ENCODE data around the gene ABCD1.
"Not testable (repeated sequence)": the region's sequence is repeated elsewhere in the genome, so short reads cannot be mapped to it uniquely, and the experiment has no call there.

ABCD1 gene

GRCh38 chrX:153725039-153725831 is 579 bp downstream of the ABCD1 start:
- H3K27ac ChIP-seq, result peak overlapping the region; percentile 98
- no peak for TF ChIP-seq Cebpa-rat (IDR thresholded peaks at IDR 0.05)

DNA sequence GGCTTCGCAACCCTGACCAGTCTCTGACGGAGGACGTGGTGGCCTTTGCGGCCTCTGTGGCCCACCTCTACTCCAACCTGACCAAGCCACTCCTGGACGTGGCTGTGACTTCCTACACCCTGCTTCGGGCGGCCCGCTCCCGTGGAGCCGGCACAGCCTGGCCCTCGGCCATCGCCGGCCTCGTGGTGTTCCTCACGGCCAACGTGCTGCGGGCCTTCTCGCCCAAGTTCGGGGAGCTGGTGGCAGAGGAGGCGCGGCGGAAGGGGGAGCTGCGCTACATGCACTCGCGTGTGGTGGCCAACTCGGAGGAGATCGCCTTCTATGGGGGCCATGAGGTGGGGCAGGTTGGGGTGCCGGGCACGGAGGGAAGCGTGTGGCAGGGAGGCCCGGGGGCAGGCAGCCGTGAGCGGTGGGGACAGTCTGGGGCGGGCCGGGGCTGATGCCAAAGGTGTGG is 1.2 kb downstream of the ABCD1 start:
- Histone ChIP-seq H3K36me3 (peaks cover 28% of the 10 kb centered on the region), H3K27me3 (peaks cover 34% of the 10 kb centered on the region), H3K4me1 (peaks cover 50% of the 10 kb centered on the region), H3K4me2 (peak overlapping the region; percentile 88), H3K9me3 (peaks cover 61% of the 10 kb centered on the region), H3K9ac (peak overlapping the region; percentile 90), H4K20me1 (peaks cover 44% of the 10 kb centered on the region), H3K27ac (peak overlapping the region; percentile 98), H3K4me3 (peak overlapping the region; percentile 69)
- TF ChIP-seq Cebpa-rat (IDR thresholded peaks at IDR 0.05), result no peak

More at GRCh38 chrX:153725039-153725831, 579 bp downstream of the ABCD1 start:
- H3K4me1 ChIP-seq, result peaks cover 50% of the 10 kb centered on the region
- H3K4me3 ChIP-seq, result peak overlapping the region; percentile 69
- H3K9ac ChIP-seq, result peak overlapping the region; percentile 90
- peaks cover 40% of the 10 kb centered on the region for H3K27me3 ChIP-seq
- H3K36me3 ChIP-seq, result peaks cover 28% of the 10 kb centered on the region
- peak overlapping the region; percentile 88 for H3K4me2 ChIP-seq
- peaks cover 55% of the 10 kb centered on the region for H3K9me3 ChIP-seq
- H4K20me1 ChIP-seq, result peaks cover 50% of the 10 kb centered on the region

DNA sequence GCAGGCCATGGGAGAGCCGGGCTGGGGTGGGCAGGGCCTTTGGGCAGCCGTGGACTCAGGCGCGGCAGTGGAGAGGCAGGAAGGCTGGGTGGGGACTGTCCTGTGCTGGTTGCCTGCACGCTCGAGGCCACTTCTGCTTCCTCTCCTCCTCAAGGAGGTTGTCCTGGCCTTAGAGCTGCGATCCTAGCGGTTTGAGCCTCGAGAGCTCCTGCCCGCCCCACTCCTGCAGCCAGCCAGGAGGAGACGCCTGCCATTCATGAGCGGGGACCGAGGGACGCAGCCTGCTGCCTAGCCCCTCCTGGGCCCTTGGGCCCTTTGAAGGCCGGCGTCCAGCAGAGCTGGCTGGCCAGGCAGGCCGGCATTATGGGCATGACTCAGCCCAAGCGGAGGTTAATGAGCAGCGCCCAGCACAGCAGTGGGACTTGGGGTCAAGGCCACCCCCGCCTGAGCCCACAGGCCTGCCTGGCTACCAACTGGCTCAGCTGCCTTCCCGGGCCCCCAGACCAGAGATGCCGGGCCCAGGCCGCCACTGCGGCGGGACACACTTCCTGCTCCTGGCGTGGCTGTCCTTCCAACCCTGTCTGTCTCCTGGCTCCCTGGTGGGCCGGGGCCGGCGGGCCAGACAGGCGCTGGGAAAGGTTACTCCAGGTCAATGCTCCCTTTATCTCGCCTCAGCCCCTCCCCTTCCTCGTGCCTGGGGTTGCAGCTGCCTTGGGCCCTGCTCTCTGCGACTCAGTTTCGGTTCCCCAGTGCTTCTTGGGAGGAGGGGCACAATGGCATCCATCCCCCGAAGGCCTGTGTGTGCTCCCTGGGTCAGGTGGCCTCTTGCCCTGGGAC is 1.8 kb downstream of the ABCD1 start:
- peak overlapping the region; percentile 98 for H3K27ac ChIP-seq
- peaks cover 48% of the 10 kb centered on the region for H3K4me1 ChIP-seq
- peaks cover 30% of the 10 kb centered on the region for H3K36me3 ChIP-seq
- H4K20me1 ChIP-seq, result peaks cover 37% of the 10 kb centered on the region
- no peak for TF ChIP-seq Cebpa-rat (IDR thresholded peaks at IDR 0.05)
- H3K4me3 ChIP-seq, result peak overlapping the region; percentile 69
- H3K4me2 ChIP-seq, result peak overlapping the region; percentile 88
- H3K9me3 ChIP-seq, result peaks cover 67% of the 10 kb centered on the region
- H3K27me3 ChIP-seq, result peaks cover 30% of the 10 kb centered on the region
- peak overlapping the region; percentile 90 for H3K9ac ChIP-seq

DNA sequence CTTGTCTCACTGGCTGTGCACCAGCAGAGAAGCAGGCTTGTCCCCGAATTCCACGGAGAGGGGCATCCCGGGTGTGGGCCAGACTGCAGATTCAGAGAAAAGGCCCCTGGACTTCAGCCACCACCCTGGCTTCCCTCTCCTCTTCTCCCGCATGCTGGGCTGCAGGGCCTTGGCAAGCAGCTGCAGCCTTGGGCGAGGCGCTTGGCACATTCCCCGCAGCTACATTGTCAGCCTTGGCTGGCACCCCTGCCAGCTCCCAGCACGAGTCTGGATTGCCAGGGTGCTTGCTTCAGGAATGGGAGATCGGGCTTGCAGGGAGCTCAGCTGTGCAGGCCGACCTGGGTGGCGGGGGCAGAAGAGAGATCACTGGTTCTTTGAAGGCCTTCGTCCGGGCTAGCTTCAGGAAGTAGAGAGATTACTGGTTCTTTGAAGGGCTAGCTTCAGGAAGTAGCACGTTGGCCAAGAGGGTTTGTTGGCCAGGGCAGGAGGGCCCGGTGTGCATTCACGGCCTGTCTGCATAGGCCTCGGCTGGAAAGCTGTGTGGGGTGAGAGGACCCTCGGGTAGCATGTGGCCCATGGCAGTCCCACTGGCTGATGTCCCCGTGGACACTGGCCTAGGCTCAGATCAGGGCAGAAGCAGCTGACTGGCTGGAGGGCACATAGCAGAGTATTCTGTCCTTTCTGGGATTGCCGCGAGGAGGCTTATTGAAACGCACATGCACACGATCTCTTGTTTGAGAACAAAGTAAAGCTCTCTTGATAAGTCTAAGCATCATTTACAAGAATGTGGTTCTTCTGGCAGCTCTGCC is 2.7 kb downstream of the ABCD1 start:
- Histone ChIP-seq H3K9me3 (peaks cover 75% of the 10 kb centered on the region), H3K4me2 (peak overlapping the region; percentile 88), H3K4me3 (peak overlapping the region; percentile 69), H3K27ac (peak overlapping the region; percentile 98), H3K4me1 (peaks cover 40% of the 10 kb centered on the region), H4K20me1 (peaks cover 29% of the 10 kb centered on the region), H3K27me3 (peaks cover 25% of the 10 kb centered on the region), H3K9ac (peak overlapping the region; percentile 90), H3K36me3 (peaks cover 38% of the 10 kb centered on the region)
- no peak for TF ChIP-seq Cebpa-rat (IDR thresholded peaks at IDR 0.05)

DNA sequence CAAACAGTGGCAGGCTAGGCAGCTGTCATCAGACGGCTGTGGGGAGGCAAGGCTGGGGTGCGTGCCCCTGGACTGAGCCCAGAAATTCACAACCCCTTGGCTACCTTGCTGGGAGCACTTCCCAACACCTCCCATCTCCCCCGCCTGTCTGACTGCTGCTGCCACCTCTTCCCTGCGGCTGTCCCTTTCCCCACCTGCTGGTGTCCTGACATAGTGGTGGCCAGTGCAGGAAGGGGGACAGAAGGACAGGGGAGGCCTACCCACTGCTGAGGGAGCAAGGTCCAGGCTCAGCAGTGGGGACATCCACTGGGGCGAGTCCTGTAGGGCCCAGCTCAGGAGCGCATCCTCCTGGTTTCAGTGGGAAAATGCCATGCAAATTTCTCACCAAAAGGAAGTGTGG is 3.4 kb downstream of the ABCD1 start:
- TF ChIP-seq Cebpa-rat (IDR thresholded peaks at IDR 0.05), result no peak
- Histone ChIP-seq H3K4me1 (peaks cover 36% of the 10 kb centered on the region), H3K27ac (peak overlapping the region; percentile 98), H3K36me3 (peaks cover 45% of the 10 kb centered on the region), H3K4me2 (peak overlapping the region; percentile 88), H3K27me3 (peaks cover 21% of the 10 kb centered on the region), H4K20me1 (peaks cover 21% of the 10 kb centered on the region), H3K9me3 (peaks cover 78% of the 10 kb centered on the region), H3K4me3 (no peak overlapping the region; the same call in 1 of the 2 replicates), H3K9ac (peak overlapping the region; percentile 90)

- H3K36me3 ChIP-seq, result peaks cover 55% of the 10 kb centered on the region
- peaks cover 13% of the 10 kb centered on the region for H4K20me1 ChIP-seq
- H3K27me3 ChIP-seq, result peaks cover 18% of the 10 kb centered on the region
- TF ChIP-seq Cebpa-rat (IDR thresholded peaks at IDR 0.05), result no peak
- peak overlapping the region; percentile 98; the same call in 1 of the 2 replicates for H3K27ac ChIP-seq
- peaks cover 37% of the 10 kb centered on the region for H3K4me1 ChIP-seq
- no peak overlapping the region for H3K9ac ChIP-seq
- peaks cover 78% of the 10 kb centered on the region for H3K9me3 ChIP-seq
- peak overlapping the region; percentile 88 for H3K4me2 ChIP-seq
- H3K4me3 ChIP-seq, result no peak overlapping the region
These were observed 4.4 kb downstream of the ABCD1 start for GRCh38 chrX:153728951-153729631.

DNA sequence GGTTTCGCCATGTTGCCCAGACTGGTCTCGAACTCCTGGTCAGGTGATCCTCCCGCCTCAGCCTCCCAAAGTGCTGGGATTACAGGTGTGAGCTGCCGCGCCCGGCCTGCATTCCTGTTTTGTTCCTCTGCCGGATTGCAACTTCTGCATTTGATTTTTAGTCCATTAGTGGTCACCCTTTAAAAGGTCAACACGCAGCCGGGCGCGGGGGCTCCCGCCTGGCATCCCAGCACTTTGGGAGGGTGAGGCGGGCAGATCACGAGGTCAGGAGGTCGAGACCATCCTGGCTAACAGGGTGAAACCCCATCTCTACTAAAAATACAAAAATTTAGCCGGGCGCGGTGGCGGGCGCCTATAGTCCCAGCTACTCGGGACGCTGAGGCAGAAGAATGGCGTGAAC is 5.5 kb downstream of the ABCD1 start:
- not testable (repeated sequence) for H3K4me3 ChIP-seq, H3K4me2 ChIP-seq, H3K27ac ChIP-seq, H3K9ac ChIP-seq
- H4K20me1 ChIP-seq, result peaks cover 13% of the 10 kb centered on the region
- peaks cover 77% of the 10 kb centered on the region for H3K9me3 ChIP-seq
- H3K36me3 ChIP-seq, result peaks cover 57% of the 10 kb centered on the region
- H3K4me1 ChIP-seq, result peaks cover 46% of the 10 kb centered on the region
- peaks cover 20% of the 10 kb centered on the region for H3K27me3 ChIP-seq

- H3K36me3 ChIP-seq, result peaks cover 59% of the 10 kb centered on the region
- TF ChIP-seq Cebpa-rat (IDR thresholded peaks at IDR 0.05), result peak; percentile 81
- H4K20me1 ChIP-seq, result peaks cover 16% of the 10 kb centered on the region
- peaks cover 24% of the 10 kb centered on the region for H3K27me3 ChIP-seq
- H3K4me1 ChIP-seq, result peaks cover 47% of the 10 kb centered on the region
- peaks cover 66% of the 10 kb centered on the region for H3K9me3 ChIP-seq
- no peak overlapping the region for H3K4me2 ChIP-seq
- no peak overlapping the region for H3K9ac ChIP-seq
- no peak overlapping the region for H3K27ac ChIP-seq
- H3K4me3 ChIP-seq, result no peak overlapping the region
These were observed 6.6 kb downstream of the ABCD1 start for GRCh38 chrX:153731117-153731844.

Measured in BLaER1 (cell line).